Measurements from ENCODE around the gene B3GNT3.

The B3GNT3 gene

DNA sequence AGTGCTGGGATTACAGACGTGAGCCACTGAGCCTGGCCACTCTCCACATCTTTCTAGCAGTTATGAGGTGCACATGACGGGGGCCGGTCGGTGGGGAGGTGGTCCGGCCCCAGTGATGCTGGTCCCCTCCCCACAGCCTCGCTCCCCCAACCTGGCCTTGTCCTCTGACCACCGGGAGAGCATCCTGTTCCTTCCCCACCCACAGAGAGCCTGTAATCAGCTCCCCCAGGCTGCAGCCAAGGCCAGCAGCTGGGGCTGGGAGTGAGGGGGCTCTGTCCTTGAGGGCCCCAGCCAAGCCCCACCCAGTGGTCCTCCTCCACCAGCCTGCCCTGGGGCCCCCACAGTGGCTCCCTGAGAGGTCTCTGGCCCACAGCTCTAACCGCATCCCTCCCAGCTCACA is 29.4 kb downstream of the B3GNT3 start:
- no peak for TF ChIP-seq CTCF (IDR thresholded peaks at IDR 0.05)
- TF ChIP-seq ZFX (IDR thresholded peaks at IDR 0.05; ENCODE audit: borderline replicate concordance) = no peak
- H3K27ac ChIP-seq = no peak overlapping the region

DNA sequence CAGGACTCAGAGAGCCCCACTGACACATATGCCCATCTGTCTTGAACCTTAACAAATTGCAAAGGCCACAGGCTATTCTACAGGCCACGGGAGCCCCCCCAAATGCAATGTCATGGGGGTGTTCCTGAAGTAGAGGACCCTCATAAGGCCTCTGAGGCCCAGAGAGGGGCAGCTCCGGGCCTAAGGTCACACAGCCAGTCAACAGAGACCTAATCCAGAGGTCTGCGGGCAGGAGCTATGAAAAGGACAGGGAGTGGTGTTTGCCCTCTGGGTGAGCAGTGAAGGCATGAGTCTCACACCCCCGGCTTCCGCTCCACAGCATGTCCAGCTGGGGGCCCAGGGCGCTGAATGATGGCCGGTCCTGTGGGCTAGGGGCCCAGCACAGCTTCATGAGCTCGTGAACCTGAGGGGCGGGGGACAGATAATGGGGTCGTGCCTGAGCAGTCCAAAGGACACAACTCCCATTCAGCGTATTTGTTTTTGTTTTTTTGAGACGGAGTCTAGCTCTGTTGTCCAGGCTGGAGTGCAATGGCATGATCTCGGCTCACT is 31.6 kb downstream of the B3GNT3 start:
- TF ChIP-seq CTCF (IDR thresholded peaks at IDR 0.05) (no peak), ZFX (IDR thresholded peaks at IDR 0.05; ENCODE audit: borderline replicate concordance) (no peak)
- H3K27ac ChIP-seq = no peak overlapping the region

DNA sequence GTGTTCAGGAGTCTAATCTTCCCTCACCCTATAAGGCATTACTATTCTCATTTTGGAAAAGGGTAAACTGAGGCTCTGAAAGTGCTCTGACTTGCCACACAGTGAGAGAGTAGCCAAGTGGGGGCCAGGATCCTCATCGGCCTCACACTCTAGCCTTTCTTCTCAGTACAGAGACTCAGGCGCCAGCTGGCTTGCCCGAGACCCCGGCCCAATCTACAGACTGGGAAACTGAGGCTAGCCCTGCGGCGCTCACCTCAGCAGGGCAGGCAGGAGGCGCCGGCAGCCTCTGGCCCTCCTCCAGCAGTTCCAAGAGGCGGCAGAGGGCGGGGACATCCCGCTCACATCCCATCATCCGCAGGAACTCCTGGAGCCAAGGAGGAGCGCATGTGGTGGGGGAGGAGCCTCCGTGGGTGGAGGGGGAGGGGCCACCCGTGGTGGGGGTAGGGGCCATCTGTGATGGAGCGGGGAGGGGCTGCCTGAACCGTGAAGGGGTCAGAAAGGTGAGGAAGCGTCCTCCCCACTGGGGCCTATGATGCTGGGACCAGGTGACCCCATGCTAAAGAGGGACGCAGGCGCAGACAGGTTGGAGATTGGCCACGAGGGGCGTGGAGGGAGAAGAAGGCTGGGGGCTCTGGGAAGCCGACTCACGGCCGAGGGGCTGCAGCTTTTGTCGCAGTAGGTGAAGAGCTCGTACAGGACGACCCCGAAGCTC is 35.1 kb downstream of the B3GNT3 start:
- TF ChIP-seq CTCF (IDR thresholded peaks at IDR 0.05) (peak; percentile 47), ZFX (IDR thresholded peaks at IDR 0.05; ENCODE audit: borderline replicate concordance) (no peak)
- peak overlapping the region; percentile 81 for H3K27ac ChIP-seq

GRCh38 chr19:17830567-17831418 is 35.9 kb downstream of the B3GNT3 start:
- H3K27ac ChIP-seq = peak overlapping the region; percentile 81
- TF ChIP-seq CTCF (IDR thresholded peaks at IDR 0.05) (no peak), ZFX (IDR thresholded peaks at IDR 0.05; ENCODE audit: borderline replicate concordance) (no peak)

- no peak for TF ChIP-seq CTCF (IDR thresholded peaks at IDR 0.05)
- TF ChIP-seq ZFX (IDR thresholded peaks at IDR 0.05; ENCODE audit: borderline replicate concordance) = no peak
- peak overlapping the region; percentile 42 for H3K27ac ChIP-seq
Measured at GRCh38 chr19:17831419-17831888, 36.5 kb downstream of the B3GNT3 start.

DNA sequence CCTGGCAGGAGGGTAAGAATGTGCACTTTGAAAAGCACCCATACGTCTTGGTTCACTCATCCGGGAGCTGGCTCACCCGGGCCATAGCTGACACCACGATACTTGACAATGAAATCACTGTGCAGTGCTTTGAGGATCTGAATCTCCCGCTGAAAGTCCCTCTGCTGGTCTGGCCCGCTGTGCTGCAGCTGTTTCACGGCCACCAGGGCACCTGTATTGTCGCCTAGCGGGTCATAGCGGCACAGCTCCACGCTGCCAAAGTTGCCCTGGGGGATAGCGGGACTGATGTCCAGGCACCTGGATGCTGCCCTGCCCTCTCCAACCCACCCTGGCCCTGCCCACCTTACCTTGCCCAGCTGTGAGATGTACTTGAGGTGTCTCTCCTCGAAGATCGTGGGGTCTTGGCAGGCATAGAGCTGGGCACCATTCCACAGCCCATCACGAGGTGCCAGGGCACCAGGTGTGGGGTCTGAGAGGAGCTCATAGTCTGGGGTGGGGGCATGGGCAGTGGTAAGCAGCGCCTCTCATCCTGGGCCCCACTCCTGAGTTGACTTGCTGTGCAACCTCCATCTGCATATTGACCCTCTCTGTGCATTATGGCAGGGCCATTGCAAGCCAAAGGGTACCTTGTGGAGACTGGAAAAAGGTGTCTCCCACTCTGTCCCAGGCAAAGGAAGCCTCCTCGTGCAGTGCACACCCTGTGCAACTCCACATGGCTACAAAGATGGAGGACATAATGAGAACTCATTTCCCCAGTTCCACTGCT is 37.7 kb downstream of the B3GNT3 start:
- no peak overlapping the region for H3K27ac ChIP-seq
- TF ChIP-seq CTCF (IDR thresholded peaks at IDR 0.05) (no peak), ZFX (IDR thresholded peaks at IDR 0.05; ENCODE audit: borderline replicate concordance) (no peak)
